Smooth muscle cell (in vitro differentiated cells): ENCODE data around the gene SLC10A2. TPM values are rescaled to one million over a fixed set of nuclear protein-coding genes. Genes with fewer than 3 reads are reported as not detected.

ENCODE experiments used
- DNase-seq: peaks from one replicate; lab custom pipeline; 2025; ENCODE audit not compliant: unreplicated experiment; lab: John Stamatoyannopoulos, UW
- H2AFZ ChIP-seq: fragments of 200-600 bp; sonication (generic); 2 replicates; pipeline ENCODE4 v1.6.0; 2016; ENCODE audit warnings: antibody characterized with exemption, low read depth, mild to moderate bottlenecking
- H3F3A ChIP-seq: fragments of 200-600 bp; sonication (generic); 2 replicates; pipeline ENCODE4 v1.6.0; 2017; ENCODE audit warnings: antibody characterized with exemption, low read depth
- H3K27ac ChIP-seq: fragments of 200-600 bp; sonication (generic); 2 replicates; pipeline ENCODE4 v1.5.1; 2016; ENCODE audit warnings: low read depth, mild to moderate bottlenecking
- H3K27me3 ChIP-seq: fragments of 200-600 bp; sonication (generic); 2 replicates; pipeline ENCODE4 v1.6.1; 2016; ENCODE audit warnings: low read depth, mild to moderate bottlenecking
- H3K36me3 ChIP-seq: fragments of 200-600 bp; sonication (generic); 2 replicates; pipeline ENCODE4 v1.5.1; 2016; ENCODE audit warnings: low read depth
- H3K4me1 ChIP-seq: fragments of 200-600 bp; sonication (generic); 2 replicates; pipeline ENCODE4 v1.5.1; 2016; ENCODE audit warnings: low read depth
- H3K4me2 ChIP-seq: fragments of 200-600 bp; sonication (generic); 2 replicates; pipeline ENCODE4 v1.6.0; 2016; ENCODE audit warnings: mild to moderate bottlenecking
- H3K4me3 ChIP-seq: fragments of 200-600 bp; sonication (generic); 2 replicates; pipeline ENCODE4 v1.5.1; 2016; ENCODE audit warnings: mild to moderate bottlenecking
- H3K79me2 ChIP-seq: fragments of 200-600 bp; sonication (generic); 2 replicates; pipeline ENCODE4 v1.6.0; 2016; ENCODE audit warnings: low read depth, mild to moderate bottlenecking
- H3K9ac ChIP-seq: fragments of 200-600 bp; sonication (generic); 2 replicates; pipeline ENCODE4 v1.6.0; 2016; ENCODE audit warnings: low read depth
- H3K9me3 ChIP-seq: fragments of 200-600 bp; sonication (generic); replicated peaks from 2 replicates; pipeline ENCODE4 v1.5.1; 2016; ENCODE audit warnings: low read depth
- H4K20me1 ChIP-seq: fragments of 200-600 bp; sonication (generic); 2 replicates; pipeline ENCODE4 v1.6.0; 2016; ENCODE audit warnings: low read depth
- WGBS: methylation state at CpG from one replicate; pipeline ENCODE4 v1.1.7; 2016; ENCODE audit warnings: low lambda C conversion rate; 5-methylcytosine and 5-hydroxymethylcytosine counted together
- polyA plus RNA-seq: library from polyadenylated mRNA; unstranded; fragments of >200 nt; fragmentation: Nextera tagmentation; extraction: Ambion mirVana; gene quantifications from 2 replicates; pipeline ENCODE4 v1.2.1, GENCODE V29; 2016
- total RNA-seq: library from RNA; depleted of rRNA; stranded (reverse); fragments of >200 nt; gene quantifications from 2 replicates; pipeline ENCODE4 v1.2.3, GENCODE V29; 2014
- TF ChIP-seq, protein P1 (sequence below): fragments of 200-600 bp; sonication (generic); IDR thresholded peaks from 2 replicates; pipeline ENCODE4 v1.5.1; 2017; ENCODE audit warnings: borderline replicate concordance, mild to moderate bottlenecking, antibody characterized with exemption; ENCODE audit not compliant: insufficient read depth, poor library complexity, severe bottlenecking

The SLC10A2 gene
- total and polyA plus RNA-seq, 2 experiments from 2014 or later, result not detected

DNA sequence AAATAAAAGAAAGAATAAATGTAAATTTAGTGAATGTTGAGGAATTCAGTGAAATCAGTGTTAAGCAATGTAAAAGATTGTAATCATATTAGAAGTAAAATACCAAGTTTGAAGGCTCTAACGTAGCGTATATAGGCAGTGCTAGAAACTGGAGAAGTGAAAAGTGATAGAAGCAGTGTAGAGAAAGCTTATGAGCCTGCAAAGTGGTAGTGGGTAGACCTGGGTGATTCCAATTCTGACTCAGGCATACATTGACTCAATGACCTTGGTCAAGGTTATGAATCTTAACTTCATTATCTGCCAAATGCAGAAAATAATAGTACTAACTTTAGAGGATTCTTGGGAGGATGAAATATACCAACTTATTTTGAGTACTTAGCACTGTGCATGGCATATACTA, 4.1 kb downstream of the SLC10A2 start:
- Histone ChIP-seq H3K27ac (no peak overlapping the region), H3K4me3 (no peak overlapping the region), H3K79me2 (no peaks in the 10 kb centered on the region), H3K4me2 (no peak overlapping the region), H3K9ac (no peak overlapping the region), H3F3A (no peaks in the 10 kb centered on the region), H3K9me3 (no peaks in the 10 kb centered on the region), H3K4me1 (no peaks in the 10 kb centered on the region), H3K36me3 (no peaks in the 10 kb centered on the region), H3K27me3 (peaks cover 42% of the 10 kb centered on the region), H2AFZ (no peak overlapping the region), H4K20me1 (no peaks in the 10 kb centered on the region)
- WGBS, result 89% methylated on average over 2 of the region's 2 CpGs
- no peak for DNase-seq
- TF ChIP-seq, protein P1, sequence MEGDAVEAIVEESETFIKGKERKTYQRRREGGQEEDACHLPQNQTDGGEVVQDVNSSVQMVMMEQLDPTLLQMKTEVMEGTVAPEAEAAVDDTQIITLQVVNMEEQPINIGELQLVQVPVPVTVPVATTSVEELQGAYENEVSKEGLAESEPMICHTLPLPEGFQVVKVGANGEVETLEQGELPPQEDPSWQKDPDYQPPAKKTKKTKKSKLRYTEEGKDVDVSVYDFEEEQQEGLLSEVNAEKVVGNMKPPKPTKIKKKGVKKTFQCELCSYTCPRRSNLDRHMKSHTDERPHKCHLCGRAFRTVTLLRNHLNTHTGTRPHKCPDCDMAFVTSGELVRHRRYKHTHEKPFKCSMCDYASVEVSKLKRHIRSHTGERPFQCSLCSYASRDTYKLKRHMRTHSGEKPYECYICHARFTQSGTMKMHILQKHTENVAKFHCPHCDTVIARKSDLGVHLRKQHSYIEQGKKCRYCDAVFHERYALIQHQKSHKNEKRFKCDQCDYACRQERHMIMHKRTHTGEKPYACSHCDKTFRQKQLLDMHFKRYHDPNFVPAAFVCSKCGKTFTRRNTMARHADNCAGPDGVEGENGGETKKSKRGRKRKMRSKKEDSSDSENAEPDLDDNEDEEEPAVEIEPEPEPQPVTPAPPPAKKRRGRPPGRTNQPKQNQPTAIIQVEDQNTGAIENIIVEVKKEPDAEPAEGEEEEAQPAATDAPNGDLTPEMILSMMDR, result no peak

DNA sequence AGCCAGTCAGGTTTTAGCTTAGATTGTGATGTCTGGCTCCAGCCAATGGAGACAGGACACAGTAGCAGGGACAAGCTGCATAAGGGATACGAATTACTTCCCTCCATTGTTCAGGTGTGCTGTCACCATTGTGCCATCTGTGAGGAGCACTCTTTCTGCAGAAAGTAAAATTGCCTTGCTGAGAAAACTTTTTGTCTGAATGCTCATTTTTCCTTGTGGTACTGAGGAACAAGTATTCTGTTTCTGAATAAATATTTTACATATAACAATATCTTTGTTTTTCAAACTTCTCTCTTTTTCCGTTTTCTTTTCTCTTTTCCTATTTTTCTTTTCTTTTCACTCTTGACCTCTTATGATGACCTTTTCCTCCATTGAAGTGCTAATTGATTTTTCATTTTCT, 10.2 kb downstream of the SLC10A2 start:
- no peaks in the 10 kb centered on the region for H3K9me3 ChIP-seq
- 83% methylated on average over 2 of the region's 2 CpGs for WGBS

DNA sequence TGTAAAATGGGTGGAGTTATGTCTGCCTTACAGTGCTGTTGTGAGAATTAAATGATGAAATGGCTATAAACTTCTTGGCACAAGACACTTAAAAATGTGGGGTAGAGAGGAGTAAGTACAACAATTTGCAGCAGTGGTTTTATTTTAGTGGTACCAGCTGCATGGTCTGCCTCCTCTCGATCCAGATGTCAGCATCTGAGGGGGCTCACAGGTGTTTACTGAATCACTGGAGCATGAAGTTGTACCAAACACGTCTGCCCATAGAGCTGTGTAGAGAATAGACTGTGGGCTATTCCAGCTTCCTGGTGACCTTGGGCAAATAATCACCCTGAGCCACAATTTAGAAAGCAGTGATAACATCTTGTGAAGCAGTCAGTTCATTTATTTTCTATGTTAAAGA, 11.1 kb downstream of the SLC10A2 start:
- Histone ChIP-seq H3K4me1 (no peaks in the 10 kb centered on the region), H3K79me2 (no peaks in the 10 kb centered on the region), H3K27ac (no peak overlapping the region), H3K9ac (no peak overlapping the region), H3K27me3 (peaks cover 58% of the 10 kb centered on the region), H2AFZ (no peak overlapping the region), H3K4me2 (no peak overlapping the region), H3K4me3 (no peak overlapping the region), H3K9me3 (no peaks in the 10 kb centered on the region), H3K36me3 (no peaks in the 10 kb centered on the region), H3F3A (no peaks in the 10 kb centered on the region), H4K20me1 (no peaks in the 10 kb centered on the region)
- WGBS, result 88% methylated on average over 2 of the region's 2 CpGs
- no peak for DNase-seq
- TF ChIP-seq, protein P1, result no peak

More for the DNA sequence above, 10.2 kb downstream of the SLC10A2 start:
- H3K4me3 ChIP-seq, result no peak overlapping the region
- H3K36me3 ChIP-seq, result no peaks in the 10 kb centered on the region
- no peaks in the 10 kb centered on the region for H3K4me1 ChIP-seq
- H4K20me1 ChIP-seq, result no peaks in the 10 kb centered on the region
- H3K79me2 ChIP-seq, result no peaks in the 10 kb centered on the region
- H3K27ac ChIP-seq, result no peak overlapping the region
- H3F3A ChIP-seq, result no peaks in the 10 kb centered on the region
- TF ChIP-seq, protein P1, result no peak
- no peak overlapping the region for H3K9ac ChIP-seq
- no peak overlapping the region for H2AFZ ChIP-seq
- no peak overlapping the region for H3K4me2 ChIP-seq
- H3K27me3 ChIP-seq, result peaks cover 52% of the 10 kb centered on the region
- no peak for DNase-seq

DNA sequence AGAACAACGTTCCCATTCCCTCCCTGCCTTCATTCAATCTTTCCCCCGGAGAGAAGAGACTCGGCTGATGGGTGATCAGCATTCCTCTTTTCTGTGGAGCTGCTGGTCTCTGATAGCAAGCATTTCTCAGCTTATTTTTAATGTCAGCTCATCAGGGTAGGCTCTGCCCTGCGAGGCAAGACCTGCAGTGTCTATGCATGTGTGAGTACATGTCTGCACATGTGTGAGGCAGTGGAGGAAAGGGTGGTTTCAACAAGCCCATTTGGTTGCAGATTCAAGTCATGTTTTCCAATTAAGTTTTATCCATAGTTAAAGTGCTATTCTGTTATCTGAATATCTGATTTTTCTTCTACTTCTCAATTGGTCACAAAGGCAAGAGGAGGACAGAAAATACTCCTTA, 19.5 kb downstream of the SLC10A2 start:
- Histone ChIP-seq H3K36me3 (no peaks in the 10 kb centered on the region), H3F3A (no peaks in the 10 kb centered on the region), H3K9me3 (no peaks in the 10 kb centered on the region), H3K4me2 (no peak overlapping the region), H4K20me1 (no peaks in the 10 kb centered on the region), H3K27ac (no peak overlapping the region), H3K9ac (no peak overlapping the region), H3K4me1 (no peaks in the 10 kb centered on the region), H3K79me2 (no peaks in the 10 kb centered on the region), H3K27me3 (peaks cover 75% of the 10 kb centered on the region), H2AFZ (no peak overlapping the region), H3K4me3 (no peak overlapping the region)
- no peak for DNase-seq
- WGBS, result 81% methylated on average over 4 of the region's 4 CpGs
- TF ChIP-seq, protein P1, result no peak
